HG02642 (cell line): ENCODE data around the gene OR2A25.
"Not testable (repeated sequence)": the region's sequence is repeated elsewhere in the genome, so short reads cannot be mapped to it uniquely, and the experiment has no call there.

Source experiments
- ATAC-seq: cut with Tn5 transposase; IDR thresholded peaks from one replicate; pipeline ENCODE4 v1.9.1; 2021; ENCODE audit warnings: mild to moderate bottlenecking; ENCODE audit not compliant: unreplicated experiment, poor library complexity

Gene OR2A25

GRCh38 chr7:144069511-144069910 lies at the start of gene OR2A25:
Gene OR2A25 (plus strand): TSS chr7:144069811. CDS start chr7:144074220, 4,409 bp downstream.
- ATAC-seq: no peak

GRCh38 chr7:144020340-144020739 lies 49.3 kb upstream of the OR2A25 start:
- no peak for ATAC-seq

- no peak for ATAC-seq
Measured at GRCh38 chr7:144022169-144022568, 47.4 kb upstream of the OR2A25 start.

GRCh38 chr7:144023171-144023827 lies 46.3 kb upstream of the OR2A25 start:
- ATAC-seq: no peak

- no peak for ATAC-seq
Measured at GRCh38 chr7:144024213-144024612, 45.4 kb upstream of the OR2A25 start.

GRCh38 chr7:144026203-144026883 lies 43.3 kb upstream of the OR2A25 start:
- ATAC-seq: no peak

GRCh38 chr7:144027070-144027469 lies 42.5 kb upstream of the OR2A25 start:
- ATAC-seq: no peak

- no peak for ATAC-seq
Measured at GRCh38 chr7:144027974-144028373, 41.6 kb upstream of the OR2A25 start.

- ATAC-seq: no peak
Measured at GRCh38 chr7:144028547-144028946, 41.1 kb upstream of the OR2A25 start.

- ATAC-seq: no peak
Measured at GRCh38 chr7:144032516-144032915, 37.1 kb upstream of the OR2A25 start.

GRCh38 chr7:144032985-144033709 lies 36.5 kb upstream of the OR2A25 start:
- ATAC-seq: no peak

- no peak for ATAC-seq
Measured at GRCh38 chr7:144035385-144035784, 34.2 kb upstream of the OR2A25 start.

- ATAC-seq: no peak
Measured at GRCh38 chr7:144036302-144036885, 33.2 kb upstream of the OR2A25 start.

- no peak for ATAC-seq
Measured at GRCh38 chr7:144037414-144038035, 32.1 kb upstream of the OR2A25 start.

GRCh38 chr7:144038887-144039286 lies 30.7 kb upstream of the OR2A25 start:
- no peak for ATAC-seq

GRCh38 chr7:144048648-144049047 lies 21.0 kb upstream of the OR2A25 start, which contains the start of gene OR2A5:
Gene OR2A5 (plus strand): TSS chr7:144048948. CDS start chr7:144050402, 1,454 bp downstream.
- ATAC-seq: no peak

- ATAC-seq: no peak
Measured at GRCh38 chr7:144049491-144049890, 20.1 kb upstream of the OR2A25 start.

GRCh38 chr7:144050093-144050492 lies 19.5 kb upstream of the OR2A25 start:
- ATAC-seq: no peak

GRCh38 chr7:144050884-144051283 lies 18.7 kb upstream of the OR2A25 start:
- ATAC-seq: not testable (repeated sequence)

- ATAC-seq: no peak
Measured at GRCh38 chr7:144057954-144058353, 11.7 kb upstream of the OR2A25 start.
